HepG2 (cell line): ENCODE results near the gene ME3. TPM values are rescaled to one million over a fixed set of nuclear protein-coding genes. Genes with fewer than 3 reads are reported as not detected.

Source experiments
- ATAC-seq: fragments of 200-7000 bp; cut with Tn5 transposase; 3 replicates; pipeline ENCODE4 v1.9.1; 2020; ENCODE audit warnings: mild to moderate bottlenecking, moderate library complexity
- BruUV-seq: library from RNA; stranded (reverse); fragments of 400-500 nt; replicated peaks from 2 replicates; lab custom pipeline; 2021; lab: Mats Ljungman, UMichigan
- CTCF ChIA-PET: fragments of 300-600 bp; formaldehyde crosslinking; extraction: SDS; loops from one replicate; lab custom pipeline; 2021; ENCODE audit warnings: low total read pairs, inconsistent platforms, low intra/inter-chr PET ratio; lab: Yijun Ruan, JAX
- POLR2A ChIA-PET: fragments of 350-600 bp; sonication (Branson Sonifier 250); formaldehyde crosslinking; loops from one replicate; lab custom pipeline; 2020; ENCODE audit warnings: antibody characterized with exemption, inconsistent platforms; lab: Yijun Ruan, JAX
- DNase-seq: peaks from one replicate; pipeline ENCODE4 v3.0.0-alpha.2; 2015; ENCODE audit warnings: low spot score
- FAIRE-seq: peaks from 3 replicates; lab custom pipeline; 2011; peaks lifted over from hg19 to GRCh38; lab: Jason Lieb, UNC
- H2AFZ ChIP-seq: one replicate; pipeline ENCODE4 v1.6.1; 2011; ENCODE audit warnings: low read length, inconsistent platforms
- H3K27ac ChIP-seq: fragments of 300-600 bp; 3 replicates; pipeline ENCODE4 v1.8.0; 2011; ENCODE audit warnings: mixed run types, mild to moderate bottlenecking, mixed read lengths, low read length, inconsistent platforms; ENCODE audit not compliant: insufficient read depth; ENCODE audit errors: extremely low read length
- H3K27me3 ChIP-seq, 2 experiments: fragments of 200-600 bp in 1 of 2; 2 replicates in 1 of 2; 3 replicates in 1 of 2; pipeline versions ENCODE4 v1.6.0 to v1.8.0; 2011; ENCODE audit warnings: low read length in 2 of 2, mild to moderate bottlenecking in 2 of 2, moderate library complexity in 2 of 2, inconsistent platforms in 1 of 2; ENCODE audit not compliant: insufficient read depth in 2 of 2, control insufficient read depth in 1 of 2
- H3K36me3 ChIP-seq, 2 experiments: fragments of 200-600 bp in 1 of 2; replicated peaks in 1 of 2; 2 replicates in 1 of 2; 3 replicates in 1 of 2; pipeline versions ENCODE4 v1.5.1 to v1.8.0; 2011; ENCODE audit warnings: low read length in 2 of 2, inconsistent platforms in 1 of 2; ENCODE audit not compliant: insufficient read depth in 2 of 2, control insufficient read depth in 1 of 2
- H3K4me1 ChIP-seq: 2 replicates; pipeline ENCODE4 v1.5.1; 2012; ENCODE audit warnings: low read length, inconsistent platforms; ENCODE audit not compliant: insufficient read depth
- H3K4me2 ChIP-seq: 2 replicates; pipeline ENCODE4 v1.6.0; 2011; ENCODE audit warnings: low read depth, low read length, inconsistent platforms
- H3K4me3 ChIP-seq, 3 experiments: fragments of 200-600 bp in 1 of 3; sonication (generic), shearing (Covaris generic) in 1 of 3; replicated peaks in 1 of 3; 2 replicates each; pipeline ENCODE4 v1.5.1; 2011 to 2016; ENCODE audit warnings: low read length in 3 of 3, inconsistent platforms in 2 of 3, low read depth in 2 of 3, mild to moderate bottlenecking in 2 of 3, control low read depth in 1 of 3, mixed read lengths in 1 of 3; ENCODE audit not compliant: insufficient read depth in 1 of 3
- H3K79me2 ChIP-seq: one replicate; pipeline ENCODE4 v1.6.1; 2011; ENCODE audit warnings: low read length, inconsistent platforms; ENCODE audit not compliant: insufficient read depth
- H3K9ac ChIP-seq: 2 replicates; pipeline ENCODE4 v1.6.0; 2011; ENCODE audit warnings: mild to moderate bottlenecking, low read depth, low read length, inconsistent platforms; ENCODE audit not compliant: insufficient read depth
- H3K9me3 ChIP-seq: 2 replicates; pipeline ENCODE4 v1.5.1; 2012; ENCODE audit warnings: mild to moderate bottlenecking, low read length
- H4K20me1 ChIP-seq: 2 replicates; pipeline ENCODE4 v1.6.0; 2011; ENCODE audit warnings: inconsistent platforms, mild to moderate bottlenecking, low read length, moderate library complexity; ENCODE audit not compliant: insufficient read depth
- ATF4 ChIP-seq, 2 experiments: fragments of 450-650 bp in 1 of 2; sonication (generic) in 1 of 2; formaldehyde crosslinking; IDR thresholded peaks; 2 replicates each; pipeline versions ENCODE4 v1.5.0 to v1.8.0; 2020 to 2022; ENCODE audit warnings: mild to moderate bottlenecking in 1 of 2, missing genetic modification reagents in 1 of 2
- HDAC6 ChIP-seq: fragments of 200-600 bp; sonication (generic); IDR thresholded peaks from 2 replicates; pipeline ENCODE4 v1.7.0; 2017; ENCODE audit warnings: mild to moderate bottlenecking, antibody characterized with exemption, low read length, low read depth
- HMG20B ChIP-seq: conservative IDR thresholded peaks from 2 replicates; pipeline ENCODE4 v1.6.1; 2016; ENCODE audit warnings: missing genetic modification reagents, missing compliant biosample characterization
- HNF4A ChIP-seq: sonication (generic); formaldehyde crosslinking; IDR thresholded peaks from 2 replicates; pipeline ENCODE4 v1.4.0; 2020; ENCODE audit warnings: missing genetic modification reagents
- HOXA3 ChIP-seq: sonication (generic); formaldehyde crosslinking; IDR thresholded peaks from 2 replicates; pipeline ENCODE4 v1.5.0; 2020; ENCODE audit warnings: missing genetic modification reagents
- MYC ChIP-seq: sonication (generic); formaldehyde crosslinking; IDR thresholded peaks from 2 replicates; pipeline ENCODE4 v1.9.0; 2021; ENCODE audit warnings: missing genetic modification reagents, borderline replicate concordance
- NFIC ChIP-seq: IDR thresholded peaks from 2 replicates; pipeline ENCODE4 v1.6.1; 2012; ENCODE audit warnings: mild to moderate bottlenecking, low read length, inconsistent platforms
- NR2C2 ChIP-seq: sonication (generic); formaldehyde crosslinking; IDR thresholded peaks from 2 replicates; pipeline ENCODE4 v1.4.0; 2020; ENCODE audit warnings: missing genetic modification reagents, mild to moderate bottlenecking, moderate library complexity, borderline replicate concordance
- POLR2AphosphoS2 ChIP-seq: IDR thresholded peaks from 2 replicates; pipeline ENCODE4 v1.6.1; 2011; ENCODE audit warnings: low read depth, low read length, improper control_type of control experiment
- SNAPC5 ChIP-seq: sonication (generic); formaldehyde crosslinking; IDR thresholded peaks from 2 replicates; pipeline ENCODE4 v1.8.1; 2023; ENCODE audit warnings: mild to moderate bottlenecking, missing genetic modification reagents, borderline replicate concordance
- ZNF225 ChIP-seq: sonication (generic); formaldehyde crosslinking; IDR thresholded peaks from 2 replicates; pipeline ENCODE4 v1.4.0; 2020; ENCODE audit warnings: mild to moderate bottlenecking, missing genetic modification reagents
- ZNF484 ChIP-seq: sonication (generic); formaldehyde crosslinking; IDR thresholded peaks from 2 replicates; pipeline ENCODE4 v1.5.1; 2020; ENCODE audit warnings: mild to moderate bottlenecking, low read depth, missing genetic modification reagents, borderline replicate concordance
- ZNF501 ChIP-seq: sonication (generic); formaldehyde crosslinking; IDR thresholded peaks from 2 replicates; pipeline ENCODE4 v1.5.1; 2020; ENCODE audit warnings: mild to moderate bottlenecking, moderate library complexity, missing genetic modification reagents
- ZNF572 ChIP-seq: sonication (generic); formaldehyde crosslinking; IDR thresholded peaks from 2 replicates; pipeline ENCODE4 v1.5.1; 2020; ENCODE audit warnings: mild to moderate bottlenecking, missing genetic modification reagents
- ZNF597 ChIP-seq: sonication (generic); formaldehyde crosslinking; IDR thresholded peaks from 2 replicates; pipeline ENCODE4 v1.5.0; 2020; ENCODE audit warnings: missing genetic modification reagents
- ZUFSP ChIP-seq: sonication (generic); formaldehyde crosslinking; IDR thresholded peaks from 2 replicates; pipeline ENCODE4 v1.9.0; 2021; ENCODE audit warnings: missing genetic modification reagents, mild to moderate bottlenecking, borderline replicate concordance
- WGBS: methylation state at CpG from one replicate; pipeline ENCODE4 v1.1.6; 2017; ENCODE audit warnings: low lambda C conversion rate; 5-methylcytosine and 5-hydroxymethylcytosine counted together
- in situ Hi-C: cut with HindIII; loops from 2 replicates; pipeline ENCODE4 v1.10.0; 2017; ENCODE audit warnings: low pct_unique_long_range_greater_than_20kb; ENCODE audit not compliant: extremely low pct_ligation_motif_present
- intact Hi-C: fragments of 100-400 bp; cut with micrococcal nuclease; formaldehyde crosslinking; loops from one replicate; pipeline ENCODE4 v1.10.0; 2022; ENCODE audit not compliant: unreplicated experiment
- polyA plus RNA-seq, 8 experiments: library from polyadenylated mRNA; depleted of rRNA in 3 of 8; stranded (reverse) in 7 of 8; unstranded in 1 of 8; fragments of >200 nt; fragmentation: Illumina TruSeq in 4 of 8; extraction: Trizol in 4 of 8; gene quantifications; 2 replicates each; pipeline versions ENCODE4 v1.2.1 to v1.2.3, GENCODE V29; 2011 to 2016; ENCODE audit warnings: low read depth in 4 of 8, missing spikeins in 1 of 8, mixed read lengths in 1 of 8; ENCODE audit not compliant: insufficient read depth in 1 of 8
- total RNA-seq, 5 experiments: library from RNA; depleted of rRNA; stranded (reverse); fragments of >200 nt; fragmentation: Illumina TruSeq; extraction: Trizol; gene quantifications; 2 replicates each; pipeline ENCODE4 v1.2.3, GENCODE V29; 2016; ENCODE audit warnings: low read depth in 1 of 5

The ME3 gene
- total and polyA plus RNA-seq, 2 of the 13 experiments (the other 11 are each of a cell fraction or from before 2014, with no cell fraction given) = not detected

- WGBS = 61% methylated on average over 8 of the region's 8 CpGs
- intact Hi-C loops = no loop called here
- POLR2A ChIA-PET = no interaction called here
- TF ChIP-seq POLR2AphosphoS2 = no peak
- no peak for TF ChIP-seq ZUFSP
- TF ChIP-seq ZNF572 (CRISPR knock-in tag) = no peak
- no peak for TF ChIP-seq ZNF225 (CRISPR knock-in tag)
- TF ChIP-seq HDAC6 = no peak
- TF ChIP-seq HNF4A = no peak
- TF ChIP-seq NFIC = no peak
- TF ChIP-seq SNAPC5 = no peak
- TF ChIP-seq HMG20B (CRISPR knock-in tag) = no peak
- TF ChIP-seq ATF4 (CRISPR knock-in tag; IDR thresholded peaks at IDR 0.05) = no peak
- TF ChIP-seq ZNF484 (CRISPR knock-in tag) = no peak
- TF ChIP-seq NR2C2 (CRISPR knock-in tag) = no peak
- no peak for TF ChIP-seq HOXA3
- no peak for TF ChIP-seq MYC (CRISPR knock-in tag)
- no peak for TF ChIP-seq ZNF501 (CRISPR knock-in tag)
- TF ChIP-seq ZNF597 (CRISPR knock-in tag) = no peak
Measured at GRCh38 chr11:86446163-86446923, 226.1 kb downstream of the ME3 start.

More at GRCh38 chr11:86446163-86446923, 226.1 kb downstream of the ME3 start:
- no peaks in the 10 kb centered on the region; a peak in 1 of 5 replicates for H3K27me3 ChIP-seq
- no peak overlapping the region for H3K9ac ChIP-seq
- FAIRE-seq (no peak), DNase-seq (no peak), ATAC-seq (no peak)
- no peaks in the 10 kb centered on the region for H4K20me1 ChIP-seq
- in situ Hi-C loops = no loop called here
- no peaks in the 10 kb centered on the region for H3K4me1 ChIP-seq
- H3K9me3 ChIP-seq = no peaks in the 10 kb centered on the region
- BruUV-seq = no TSS peak
- H3K27ac ChIP-seq = no peak overlapping the region
- CTCF ChIA-PET = no interaction called here
- no peak overlapping the region for H3K4me2 ChIP-seq
- no peak overlapping the region for H3K4me3 ChIP-seq
- H3K36me3 ChIP-seq = no peaks in the 10 kb centered on the region
- H3K79me2 ChIP-seq = no peaks in the 10 kb centered on the region
- no peak overlapping the region for H2AFZ ChIP-seq
